Measurements from ENCODE around the gene RHOH.
"Not testable (repeated sequence)": the region's sequence is repeated elsewhere in the genome, so short reads cannot be mapped to it uniquely, and the experiment has no call there.

Gene RHOH

GRCh38 chr4:40196724-40197281 lies at the start of gene RHOH:
TSS of gene RHOH (plus strand) at chr4:40197031. CDS start at chr4:40243387, 46,356 bp downstream.
- no peak for DNase-seq

GRCh38 chr4:40147490-40147889 lies 49.3 kb upstream of the RHOH start:
- not testable (repeated sequence) for DNase-seq

GRCh38 chr4:40149960-40150385 lies 46.9 kb upstream of the RHOH start:
- DNase-seq, result peak; percentile 76 to 80

- no peak for DNase-seq
Measured at GRCh38 chr4:40150932-40151331, 45.9 kb upstream of the RHOH start.

DNA sequence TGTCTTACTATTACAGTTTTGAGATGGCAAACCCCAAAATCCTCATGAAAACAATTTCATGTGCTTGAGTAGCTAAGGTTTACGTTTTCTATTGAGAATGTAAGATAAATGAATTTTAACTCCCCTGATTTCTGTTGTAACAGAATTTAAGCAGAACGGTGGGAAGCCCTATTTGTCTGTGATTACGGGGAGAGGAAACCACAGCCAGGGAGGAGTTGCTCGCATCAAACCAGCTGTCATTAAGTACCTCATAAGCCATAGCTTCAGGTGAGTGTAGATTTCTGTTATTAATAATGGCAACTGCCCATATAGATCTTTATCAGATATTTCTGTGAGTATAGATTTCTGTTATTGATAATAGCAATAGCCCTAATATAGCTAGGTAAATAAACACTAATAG lies 44.2 kb upstream of the RHOH start:
- no peak for DNase-seq

- DNase-seq, result no peak
Measured at GRCh38 chr4:40157436-40157835, 39.4 kb upstream of the RHOH start.

- no peak for DNase-seq
Measured at GRCh38 chr4:40160258-40160657, 36.6 kb upstream of the RHOH start.

GRCh38 chr4:40164459-40164858 lies 32.4 kb upstream of the RHOH start:
- DNase-seq, result no peak

- no peak for DNase-seq
Measured at GRCh38 chr4:40165916-40166315, 30.9 kb upstream of the RHOH start.

DNA sequence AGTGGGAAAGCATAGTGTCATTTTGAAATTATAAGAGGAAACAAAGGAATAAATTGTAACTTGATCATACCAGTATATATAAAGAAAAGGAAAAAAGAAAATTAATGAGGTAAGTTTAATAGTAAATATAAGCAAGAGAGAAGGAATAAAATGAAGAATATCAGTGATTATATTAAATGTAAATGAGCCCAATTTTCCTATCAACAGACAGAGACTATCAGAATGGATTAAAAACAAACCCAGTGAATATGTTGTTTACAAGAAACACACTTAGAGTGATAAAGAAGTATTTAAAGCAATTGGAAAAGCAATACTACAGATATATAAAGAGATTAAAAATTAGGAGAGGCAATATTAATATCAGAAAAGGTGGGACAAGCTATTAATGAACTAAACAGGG lies 28.8 kb upstream of the RHOH start:
- DNase-seq, result no peak

- no peak for DNase-seq
Measured at GRCh38 chr4:40170588-40170987, 26.2 kb upstream of the RHOH start.

GRCh38 chr4:40173470-40173875 lies 23.4 kb upstream of the RHOH start:
- DNase-seq, result no peak

GRCh38 chr4:40176602-40177001 lies 20.2 kb upstream of the RHOH start:
- DNase-seq, result no peak

DNA sequence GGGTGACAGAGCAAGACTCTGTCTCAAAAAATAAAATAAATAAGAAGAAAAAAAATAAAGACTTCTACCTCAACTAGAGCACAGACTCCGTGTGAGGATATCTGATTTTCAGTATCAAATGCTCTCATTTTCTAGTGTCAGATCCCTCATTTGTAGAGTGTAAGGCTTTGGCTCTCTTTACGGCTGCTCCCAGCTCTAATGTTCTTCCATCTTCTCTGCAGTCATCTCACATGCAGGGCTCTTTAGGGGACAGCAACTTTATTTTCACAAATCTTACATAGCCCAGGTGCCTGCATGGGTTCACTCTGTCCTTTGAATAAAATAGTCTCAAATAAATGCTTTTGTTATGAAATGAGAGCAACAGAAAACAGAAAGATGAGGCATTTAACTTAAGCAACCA lies 19.2 kb upstream of the RHOH start:
- no peak for DNase-seq

DNA sequence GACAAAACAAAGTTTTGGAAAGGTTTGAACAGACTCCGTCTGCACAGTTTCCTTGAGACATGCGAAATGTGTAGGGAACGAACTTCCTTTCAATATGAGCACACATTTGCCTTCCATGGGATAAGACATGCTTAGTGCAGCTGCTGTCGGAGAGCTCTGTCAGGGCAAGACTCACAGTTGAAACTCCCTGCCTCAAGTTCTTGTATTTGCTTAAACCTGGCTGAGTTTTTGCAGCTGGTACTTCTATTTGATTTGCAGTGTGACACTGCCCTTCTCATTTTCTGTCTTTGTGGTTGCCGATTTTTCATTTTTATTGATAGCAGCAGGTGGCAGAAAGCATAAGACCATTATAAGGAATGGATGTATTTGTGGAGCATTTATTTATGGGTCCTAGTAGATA lies 18.2 kb upstream of the RHOH start:
- DNase-seq, result no peak

DNA sequence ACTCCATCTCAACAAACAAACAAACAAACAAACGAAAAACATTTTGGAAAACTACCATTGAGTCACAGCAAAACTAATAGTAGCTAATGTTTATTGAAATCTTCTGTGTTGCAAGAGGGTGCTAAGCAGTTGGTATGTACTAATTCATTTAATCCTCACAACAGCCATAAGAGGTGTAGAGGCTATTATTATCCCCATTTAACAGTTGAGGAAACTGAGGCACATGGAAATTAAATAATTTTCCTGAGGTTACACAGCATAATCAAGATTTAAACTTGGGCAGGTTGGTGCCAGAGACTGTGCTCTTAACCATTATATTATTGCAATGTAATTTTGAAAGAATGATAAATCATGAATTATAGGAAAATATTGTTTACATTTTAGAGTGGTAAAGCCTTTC lies 17.5 kb upstream of the RHOH start:
- DNase-seq, result no peak

GRCh38 chr4:40180356-40180755 lies 16.5 kb upstream of the RHOH start:
- DNase-seq, result no peak

DNA sequence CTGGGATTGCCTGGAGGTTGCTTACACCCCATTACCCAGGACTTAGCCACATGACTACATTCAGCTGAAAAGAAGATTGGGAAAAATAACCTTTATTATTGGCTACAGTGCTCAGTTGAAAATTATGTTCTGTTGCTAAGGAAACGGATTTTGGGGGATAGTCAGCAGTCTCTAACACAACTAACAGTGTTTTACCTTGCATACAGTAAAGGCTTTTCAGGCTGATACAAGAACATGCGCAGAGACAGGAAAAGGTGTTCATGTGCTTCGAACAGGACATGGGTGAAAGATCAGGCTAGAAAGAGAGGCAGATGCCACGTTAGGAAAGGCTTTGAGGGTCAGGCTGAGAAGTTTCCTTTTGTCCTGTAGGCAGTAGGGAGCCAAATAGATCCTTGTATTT lies 14.8 kb upstream of the RHOH start:
- no peak for DNase-seq

DNA sequence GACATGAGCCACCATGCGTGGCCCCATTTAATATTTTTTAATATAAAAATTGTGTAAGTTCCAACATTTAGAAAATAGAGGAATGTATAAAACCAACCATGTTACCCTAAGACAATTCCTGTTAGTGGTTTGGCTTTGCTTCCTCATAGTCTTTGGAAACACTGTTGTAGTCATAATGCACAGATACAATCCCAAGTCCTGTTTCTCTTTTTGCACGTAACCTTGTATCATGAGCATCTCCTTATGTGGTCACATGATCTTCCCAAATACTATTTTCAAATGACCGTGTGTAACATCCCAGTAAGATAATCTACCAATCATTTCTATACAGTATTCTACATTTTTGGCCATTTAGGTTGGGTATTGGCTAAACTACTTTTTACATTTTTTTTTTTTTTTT lies 13.9 kb upstream of the RHOH start:
- no peak for DNase-seq

- DNase-seq, result no peak
Measured at GRCh38 chr4:40183615-40184411, 13.0 kb upstream of the RHOH start.

DNA sequence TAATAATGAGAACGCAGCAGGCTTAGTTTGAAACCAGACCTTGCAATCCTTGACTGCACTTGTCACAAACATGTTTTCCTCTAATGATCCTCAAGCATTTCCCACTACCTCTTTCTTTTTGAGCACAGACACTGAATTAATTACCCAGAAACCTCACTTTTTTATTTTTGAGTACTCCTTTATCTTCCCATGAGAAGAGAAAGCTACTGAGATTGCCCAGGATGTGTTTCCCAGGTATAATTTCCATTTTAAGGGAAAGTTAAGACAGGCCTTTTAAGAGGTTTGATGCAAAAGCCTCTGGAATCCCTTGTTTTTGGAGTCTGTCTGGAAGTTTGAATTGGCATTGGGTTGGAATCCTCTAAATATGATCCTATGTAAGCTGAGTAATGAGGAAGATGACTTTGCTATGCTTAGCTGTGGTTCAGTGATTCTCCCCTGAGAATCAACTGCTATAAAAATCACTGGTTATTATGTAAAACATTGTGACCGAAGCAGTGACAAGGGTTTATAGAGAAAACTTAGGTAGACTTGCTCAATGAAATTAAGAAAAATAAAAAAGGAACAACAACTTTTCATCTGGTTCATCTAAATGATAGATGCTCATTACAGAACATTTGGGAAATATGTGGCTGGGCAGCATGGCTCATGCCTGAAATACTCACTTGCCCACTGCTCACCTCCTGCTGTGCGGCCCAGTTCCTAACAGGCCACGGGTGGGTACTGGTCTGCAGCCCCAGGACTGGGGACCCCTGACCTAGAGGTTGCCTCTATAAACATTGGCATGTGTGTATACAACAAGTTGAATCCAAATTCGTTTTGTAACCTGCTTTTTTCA lies 10.8 kb upstream of the RHOH start:
- peak; percentile 8 to 36 for DNase-seq

- no peak for DNase-seq
Measured at GRCh38 chr4:40186665-40187014, 10.2 kb upstream of the RHOH start.

DNA sequence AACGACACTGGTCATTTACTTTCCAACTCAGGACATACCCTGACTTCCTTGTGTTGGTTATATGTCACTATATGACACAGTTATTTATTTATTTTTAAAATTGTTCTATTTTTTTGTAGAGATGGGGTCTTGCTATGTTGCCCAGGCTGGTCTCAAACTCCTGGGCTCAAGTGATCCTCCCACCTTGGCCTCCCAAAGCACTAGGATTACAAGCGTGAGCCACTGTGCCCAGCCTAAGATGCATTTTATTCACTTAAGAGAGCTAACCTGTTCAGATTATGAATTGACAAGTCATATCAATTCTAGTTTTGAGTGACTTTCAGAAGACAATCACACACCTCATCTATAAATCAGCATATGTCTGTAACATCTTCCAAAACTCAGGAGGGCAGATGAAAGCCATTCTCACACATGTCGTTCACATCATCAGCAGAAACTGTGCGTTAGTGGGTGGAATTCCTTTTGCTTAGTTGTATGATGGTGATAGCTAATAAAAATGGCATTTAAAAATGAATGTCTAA lies 9.4 kb upstream of the RHOH start:
- no peak for DNase-seq

GRCh38 chr4:40190019-40190418 lies 6.8 kb upstream of the RHOH start:
- no peak for DNase-seq
